Body of pancreas (tissue), 4 donors: ENCODE results near the gene GNG12. TPM values are rescaled to one million over a fixed set of nuclear protein-coding genes. Genes with fewer than 3 reads are reported as not detected.

Experiments
- ATAC-seq: fragments of 150-250 bp; one replicate; pipeline ENCODE4 v1.9.1; 2016
- DNase-seq, 4 donors: peaks; one replicate each; pipeline ENCODE4 v3.0.0-alpha.2; 2019
- H3K27ac ChIP-seq, 4 donors: fragments of 200-600 bp; sonication (generic); 1 replicate in 3 of 4; 2 replicates in 1 of 4; pipeline versions ENCODE4 v1.5.1 to v1.6.1; 2016 to 2019; ENCODE audit warnings: mild to moderate bottlenecking in 1 of 4, mixed read lengths in 1 of 4, moderate library complexity in 1 of 4
- H3K27me3 ChIP-seq, 2 donors: fragments of 200-600 bp; sonication (generic); one replicate each; pipeline ENCODE4 v1.6.0; 2016; ENCODE audit warnings: mild to moderate bottlenecking in 1 of 2
- H3K36me3 ChIP-seq, 2 donors: fragments of 200-600 bp; sonication (generic); replicated peaks in 1 of 2; 2 replicates each; pipeline ENCODE4 v1.5.1; 2016; ENCODE audit warnings: low read depth in 2 of 2; ENCODE audit not compliant: insufficient read depth in 1 of 2
- H3K4me1 ChIP-seq: fragments of 200-600 bp; sonication (generic); one replicate; pipeline ENCODE4 v1.6.0; 2016
- H3K4me3 ChIP-seq, 2 donors: fragments of 200-600 bp; sonication (generic); 1 replicate in 1 of 2; 2 replicates in 1 of 2; pipeline ENCODE4 v1.5.1; 2016 to 2019
- H3K9me3 ChIP-seq, 3 donors: fragments of 200-600 bp; sonication (generic); 1 replicate in 2 of 3; 2 replicates in 1 of 3; pipeline ENCODE4 v1.5.1; 2016
- CTCF ChIP-seq, 7 experiments: fragments of 450-650 bp in 4 of 7; fragments of 200-600 bp in 3 of 7; sonication (generic) in 3 of 7; IDR thresholded peaks; one replicate each; pipeline ENCODE4 v1.5.1; 2016 to 2019; ENCODE audit warnings: antibody characterized with exemption in 7 of 7
- POLR2A ChIP-seq, 3 donors: fragments of 450-650 bp; IDR thresholded peaks; one replicate each; pipeline ENCODE4 v1.6.1; 2016; ENCODE audit warnings: antibody characterized with exemption in 3 of 3, mild to moderate bottlenecking in 2 of 3
- WGBS, 2 donors: methylation state at CpG; one replicate each; pipeline ENCODE4 v1.1.5; 2017; 5-methylcytosine and 5-hydroxymethylcytosine counted together
- intact Hi-C: fragments of 100-400 bp; cut with DNase I; formaldehyde crosslinking; loops from one replicate; pipeline ENCODE4 v1.15.1; 2023
- total RNA-seq, 2 donors: library from RNA; depleted of rRNA; stranded (reverse); fragments of >200 nt; gene quantifications; one replicate each; pipeline ENCODE4 v1.1.0, GENCODE V29; 2016

The GNG12 gene
- total RNA-seq, 2 donors from 2014 or later = 26.4 to 42.3 TPM

GRCh38 chr1:67691712-67692111 is 141.6 kb downstream of the GNG12 start:
- H3K9me3 ChIP-seq = no peaks in the 10 kb centered on the region
- H3K4me3 ChIP-seq = no peak overlapping the region
- DNase-seq (no peak), ATAC-seq (no peak)
- H3K36me3 ChIP-seq = peaks cover 0 to 1% of the 10 kb centered on the region in 2 donors
- no peaks in the 10 kb centered on the region for H3K27me3 ChIP-seq
- H3K4me1 ChIP-seq = peaks cover 18% of the 10 kb centered on the region
- intact Hi-C loops = no loop called here
- TF ChIP-seq CTCF (IDR thresholded peaks at IDR 0.05) (no peak), POLR2A (IDR thresholded peaks at IDR 0.05) (no peak)
- no peak overlapping the region for H3K27ac ChIP-seq

GRCh38 chr1:67690411-67690810 is 142.9 kb downstream of the GNG12 start:
- ATAC-seq (no peak), DNase-seq (no peak)
- Histone ChIP-seq H3K36me3 (peaks cover 0 to 1% of the 10 kb centered on the region in 2 donors), H3K27ac (no peak overlapping the region), H3K9me3 (no peaks in the 10 kb centered on the region), H3K4me3 (no peak overlapping the region), H3K4me1 (peaks cover 22% of the 10 kb centered on the region), H3K27me3 (no peaks in the 10 kb centered on the region)
- intact Hi-C loops = no loop called here
- 66 to 68% methylated on average over 2 of the region's 2 CpGs for WGBS, 2 donors
- TF ChIP-seq POLR2A (IDR thresholded peaks at IDR 0.05) (no peak), CTCF (IDR thresholded peaks at IDR 0.05) (no peak)

- peaks cover 22% of the 10 kb centered on the region for H3K4me1 ChIP-seq
- no peak for TF ChIP-seq POLR2A (IDR thresholded peaks at IDR 0.05)
- no peak for TF ChIP-seq CTCF (IDR thresholded peaks at IDR 0.05)
- intact Hi-C loops = no loop called here
- no peak overlapping the region for H3K4me3 ChIP-seq
- DNase-seq (no peak), ATAC-seq (no peak)
- H3K9me3 ChIP-seq = no peaks in the 10 kb centered on the region
- H3K27ac ChIP-seq = no peak overlapping the region
- H3K27me3 ChIP-seq = no peaks in the 10 kb centered on the region
- peaks cover 0 to 1% of the 10 kb centered on the region in 2 donors for H3K36me3 ChIP-seq
These were observed 143.3 kb downstream of the GNG12 start for GRCh38 chr1:67690018-67690363.

- no peaks in the 10 kb centered on the region for H3K9me3 ChIP-seq
- TF ChIP-seq CTCF (IDR thresholded peaks at IDR 0.05) = no peak
- no peak for TF ChIP-seq POLR2A (IDR thresholded peaks at IDR 0.05)
- WGBS, 2 donors = 55 to 68% methylated on average over 3 of the region's 3 CpGs
- H3K27me3 ChIP-seq = no peaks in the 10 kb centered on the region
- H3K4me1 ChIP-seq = peaks cover 23% of the 10 kb centered on the region
- peaks cover 0 to 1% of the 10 kb centered on the region in 2 donors for H3K36me3 ChIP-seq
- no peak overlapping the region for H3K27ac ChIP-seq
- no peak for ATAC-seq
- H3K4me3 ChIP-seq = no peak overlapping the region
- no peak for DNase-seq
- intact Hi-C loops = loop anchor here (10.0 kb wide), 1 partner anchor 125 kb away; no protein-coding TSS in a partner anchor
These were observed 143.8 kb downstream of the GNG12 start for GRCh38 chr1:67689267-67690017.
